PFSK-1 (cell line): Measurements from ENCODE around the gene CDCA8.

Source experiments
- FOXP2 ChIP-seq: optimal IDR thresholded peaks from 2 replicates; pipeline ENCODE3; 2011; ENCODE audit warnings: borderline replicate concordance, control low read depth, inconsistent platforms; ENCODE audit not compliant: insufficient read depth; ENCODE audit errors: extremely low read length, extremely low read depth
- POLR2AphosphoS5 ChIP-seq: IDR thresholded peaks from 2 replicates; pipeline ENCODE4 v1.6.1; 2012; ENCODE audit warnings: low read depth, mild to moderate bottlenecking, control low read depth, low read length, moderate library complexity
- REST ChIP-seq, 2 experiments: IDR thresholded peaks; 2 replicates each; pipeline versions ENCODE4 v1.6.1 to v1.8.0; 2011 to 2012; ENCODE audit warnings: low read depth in 2 of 2, low read length in 2 of 2, control low read depth in 1 of 2, inconsistent platforms in 1 of 2, mild to moderate bottlenecking in 1 of 2, moderate library complexity in 1 of 2; ENCODE audit not compliant: insufficient read depth in 1 of 2
- SIN3A ChIP-seq: IDR thresholded peaks from 2 replicates; pipeline ENCODE4 v1.6.1; 2012; ENCODE audit warnings: mild to moderate bottlenecking, low read length, moderate library complexity, borderline replicate concordance; ENCODE audit not compliant: insufficient read depth
- TAF1 ChIP-seq: IDR thresholded peaks from 2 replicates; pipeline ENCODE4 v1.6.1; 2012; ENCODE audit warnings: low read length, control low read depth, borderline replicate concordance; ENCODE audit not compliant: insufficient read depth

The CDCA8 gene

GRCh38 chr1:37652976-37653375 is 39.3 kb upstream of the CDCA8 start:
- TF ChIP-seq SIN3A = no peak
- no peak for TF ChIP-seq REST (IDR thresholded peaks at IDR 0.05; ENCODE audit: insufficient read depth in 1 of 2, low read depth in 2 of 2, low read length in 2 of 2)
- no peak for TF ChIP-seq POLR2AphosphoS5
- no peak for TF ChIP-seq FOXP2
- TF ChIP-seq TAF1 = no peak

GRCh38 chr1:37653906-37654305 is 38.4 kb upstream of the CDCA8 start:
- TF ChIP-seq POLR2AphosphoS5 (no peak), TAF1 (no peak), REST (IDR thresholded peaks at IDR 0.05; ENCODE audit: insufficient read depth in 1 of 2, low read depth in 2 of 2, low read length in 2 of 2) (no peak), FOXP2 (no peak), SIN3A (no peak)

- TF ChIP-seq TAF1 = no peak
- no peak for TF ChIP-seq SIN3A
- TF ChIP-seq FOXP2 = no peak
Measured at GRCh38 chr1:37655274-37655673, 37.0 kb upstream of the CDCA8 start.

- TF ChIP-seq SIN3A = no peak
Measured at GRCh38 chr1:37656026-37656425, 36.3 kb upstream of the CDCA8 start.

GRCh38 chr1:37656881-37657280 is 35.4 kb upstream of the CDCA8 start:
- TF ChIP-seq FOXP2 (no peak), SIN3A (no peak), POLR2AphosphoS5 (no peak)

- TF ChIP-seq TAF1 = no peak
- TF ChIP-seq REST (IDR thresholded peaks at IDR 0.05; ENCODE audit: insufficient read depth in 1 of 2, low read depth in 2 of 2, low read length in 2 of 2) = no peak
- TF ChIP-seq POLR2AphosphoS5 = no peak
- TF ChIP-seq SIN3A = no peak
- TF ChIP-seq FOXP2 = no peak
Measured at GRCh38 chr1:37657620-37658412, 34.5 kb upstream of the CDCA8 start.

GRCh38 chr1:37658486-37658885 is 33.8 kb upstream of the CDCA8 start:
- TF ChIP-seq TAF1 (no peak), SIN3A (no peak), FOXP2 (no peak), REST (IDR thresholded peaks at IDR 0.05; ENCODE audit: insufficient read depth in 1 of 2, low read depth in 2 of 2, low read length in 2 of 2) (no peak), POLR2AphosphoS5 (no peak)
